Muscle of leg (tissue), 11 donors: Measurements from ENCODE around the gene TRANK1. TPM values are rescaled to one million over a fixed set of nuclear protein-coding genes. Genes with fewer than 3 reads are reported as not detected.
"Not testable (repeated sequence)": the region's sequence is repeated elsewhere in the genome, so short reads cannot be mapped to it uniquely, and the experiment has no call there.

Experiments
- DNase-seq: peaks from one replicate; pipeline ENCODE4 v3.0.0; 2013
- H3K27ac ChIP-seq: one replicate; pipeline ENCODE4 v1.5.1; 2013; ENCODE audit warnings: mild to moderate bottlenecking, low read length, control low read depth
- H3K27me3 ChIP-seq: one replicate; pipeline ENCODE4 v1.6.1; 2013; ENCODE audit warnings: low read length; ENCODE audit not compliant: control insufficient read depth, insufficient read depth
- H3K36me3 ChIP-seq: one replicate; pipeline ENCODE4 v1.6.1; 2013; ENCODE audit warnings: low read length; ENCODE audit not compliant: control insufficient read depth, insufficient read depth
- H3K4me1 ChIP-seq: one replicate; pipeline ENCODE4 v1.6.1; 2013; ENCODE audit warnings: low read length; ENCODE audit not compliant: control insufficient read depth, insufficient read depth
- H3K4me3 ChIP-seq: one replicate; pipeline ENCODE4 v1.5.1; 2013; ENCODE audit warnings: low read length, control low read depth
- H3K9me3 ChIP-seq: replicated peaks from 2 replicates; pipeline ENCODE4 v1.6.1; 2013; ENCODE audit warnings: low read depth, low read length; ENCODE audit not compliant: control insufficient read depth
- WGBS: methylation state at CpG from one replicate; pipeline ENCODE4 v1.1.5; 2013; ENCODE audit warnings: missing lambda C conversion rate; ENCODE audit not compliant: insufficient coverage; 5-methylcytosine and 5-hydroxymethylcytosine counted together
- polyA plus RNA-seq, 8 donors: library from polyadenylated mRNA; unstranded; fragments of 120-200 nt; gene quantifications; one replicate each; pipeline versions ENCODE4 v1.2.1 to v1.2.3, GENCODE V29; 2013; ENCODE audit warnings: inconsistent platforms in 1 of 8, low replicate concordance in 1 of 8; ENCODE audit not compliant: insufficient read length in 8 of 8, insufficient read depth in 1 of 8
- total RNA-seq: library from RNA; stranded (reverse); fragments of 120-200 nt; gene quantifications from one replicate; pipeline ENCODE4 v1.2.4, GENCODE V29; 2013

The TRANK1 gene
- total and polyA plus RNA-seq, 9 donors, result 3.7 to 6.2 (median 4.5) TPM

DNA sequence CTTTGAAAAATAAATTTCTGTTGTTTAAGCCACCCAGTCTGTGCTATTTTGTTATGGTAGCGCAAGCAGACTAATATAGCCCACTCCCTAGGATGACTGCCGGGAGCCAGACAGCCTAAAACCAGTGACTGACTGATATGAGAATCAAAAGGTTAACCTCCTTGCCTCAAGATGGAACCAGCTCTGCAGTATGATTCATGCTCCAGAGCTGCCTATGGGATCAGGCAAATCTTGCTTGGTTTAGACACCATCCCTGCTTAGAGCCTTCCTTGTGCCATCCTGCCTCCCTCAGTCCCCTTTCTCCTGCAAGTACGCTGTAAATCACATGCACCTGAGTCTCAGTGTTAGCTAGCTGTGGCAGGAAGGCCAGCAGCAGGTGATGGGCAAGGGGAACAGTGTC lies 39.3 kb downstream of the TRANK1 start:
- H3K4me1 ChIP-seq, result peaks cover 4% of the 10 kb centered on the region
- peaks cover 2% of the 10 kb centered on the region for H3K36me3 ChIP-seq
- H3K27me3 ChIP-seq, result no peaks in the 10 kb centered on the region
- no peak for DNase-seq
- no CpG with 5 or more reads among the region's 3 CpGs for WGBS
- H3K9me3 ChIP-seq, result no peaks in the 10 kb centered on the region
- no peak overlapping the region for H3K27ac ChIP-seq
- H3K4me3 ChIP-seq, result no peak overlapping the region

DNA sequence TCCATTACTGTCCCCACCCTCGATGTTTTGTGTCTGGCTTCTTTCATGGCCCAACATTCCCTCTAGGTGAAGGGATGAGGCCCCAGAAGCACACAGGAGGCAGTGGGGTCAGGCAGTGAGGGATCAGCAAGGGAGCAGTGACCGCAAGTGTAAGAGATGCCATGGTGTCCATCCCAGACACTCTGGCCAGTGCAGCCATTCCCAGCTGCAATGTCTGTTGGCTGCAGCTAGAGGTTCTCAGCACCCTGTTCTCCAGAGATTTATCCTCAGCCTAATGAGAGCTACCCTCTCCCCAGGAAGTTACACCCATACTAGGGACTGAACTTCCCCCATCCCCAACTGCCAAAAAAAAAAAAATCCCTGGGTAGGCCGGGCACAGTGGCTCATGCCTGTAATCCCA lies 40.2 kb downstream of the TRANK1 start:
- no peak for DNase-seq
- Histone ChIP-seq H3K27me3 (no peaks in the 10 kb centered on the region), H3K4me1 (peaks cover 4% of the 10 kb centered on the region), H3K4me3 (no peak overlapping the region), H3K27ac (no peak overlapping the region), H3K36me3 (peaks cover 5% of the 10 kb centered on the region), H3K9me3 (no peaks in the 10 kb centered on the region)
- 88% methylated on average over 1 of the region's 3 CpGs for WGBS

DNA sequence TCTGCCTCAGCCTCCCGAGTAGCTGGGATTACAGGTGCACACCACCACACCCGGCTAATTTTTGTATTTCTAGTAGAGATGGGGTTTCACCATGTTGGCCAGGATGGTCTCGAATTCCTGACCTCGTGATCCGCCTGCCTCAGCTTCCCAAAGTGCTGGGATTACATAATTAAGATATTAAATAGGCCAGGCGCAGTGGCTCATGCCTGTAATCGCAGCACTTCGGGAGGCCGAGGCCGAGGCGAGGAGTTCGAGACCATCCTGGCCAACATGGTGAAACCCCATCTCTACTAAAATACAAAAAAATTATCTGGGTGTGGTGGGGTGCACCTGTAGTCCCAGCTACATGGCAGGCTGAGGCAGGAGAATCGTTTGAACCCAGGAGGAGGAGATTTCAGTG lies 40.8 kb downstream of the TRANK1 start:
- H3K27ac ChIP-seq, H3K27me3 ChIP-seq, H3K4me3 ChIP-seq, DNase-seq, H3K4me1 ChIP-seq, H3K9me3 ChIP-seq, H3K36me3 ChIP-seq: not testable (repeated sequence)
- WGBS, result 83% methylated on average over 2 of the region's 13 CpGs

DNA sequence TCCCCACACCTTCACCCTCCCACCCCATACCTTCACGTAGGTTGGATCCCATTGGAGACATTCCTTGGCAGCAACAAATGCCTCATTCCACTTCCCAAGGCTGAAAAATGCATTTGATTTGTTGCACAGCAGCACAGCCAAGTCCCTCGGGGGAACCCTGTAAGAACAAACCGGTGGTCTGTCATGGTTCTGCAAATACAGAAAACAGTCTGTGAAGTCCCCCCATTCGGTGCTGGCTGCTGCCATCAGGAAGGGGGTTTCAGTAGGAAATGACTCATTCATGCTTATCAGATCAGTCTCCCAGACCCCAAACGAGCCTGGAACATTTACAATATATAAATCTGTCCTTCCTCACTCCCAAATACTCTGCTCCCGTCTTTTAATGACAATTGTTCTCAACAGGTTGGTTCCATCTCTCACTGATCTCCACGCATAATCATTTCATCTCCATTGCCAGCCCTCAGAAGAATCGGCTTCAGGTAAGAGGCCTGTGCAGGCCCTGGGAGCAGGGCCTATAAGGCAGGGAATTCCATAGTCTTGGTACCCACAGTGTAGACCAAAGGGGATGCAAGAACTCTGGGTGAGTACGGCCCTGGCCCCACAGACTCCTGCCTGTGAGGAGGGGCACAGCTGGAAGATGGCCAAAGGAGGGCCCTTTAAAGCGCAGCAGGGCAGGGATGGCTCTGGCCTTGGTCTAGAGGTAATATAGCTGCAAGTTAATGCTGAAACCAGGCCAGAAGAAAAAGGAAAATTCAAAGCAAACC lies 41.6 kb downstream of the TRANK1 start:
- H3K9me3 ChIP-seq, result no peaks in the 10 kb centered on the region
- H3K27me3 ChIP-seq, result no peaks in the 10 kb centered on the region
- no peak overlapping the region for H3K27ac ChIP-seq
- peaks cover 8% of the 10 kb centered on the region for H3K36me3 ChIP-seq
- peaks cover 2% of the 10 kb centered on the region for H3K4me1 ChIP-seq
- DNase-seq, result no peak
- 32% methylated on average over 6 of the region's 10 CpGs for WGBS
- H3K4me3 ChIP-seq, result no peak overlapping the region

DNA sequence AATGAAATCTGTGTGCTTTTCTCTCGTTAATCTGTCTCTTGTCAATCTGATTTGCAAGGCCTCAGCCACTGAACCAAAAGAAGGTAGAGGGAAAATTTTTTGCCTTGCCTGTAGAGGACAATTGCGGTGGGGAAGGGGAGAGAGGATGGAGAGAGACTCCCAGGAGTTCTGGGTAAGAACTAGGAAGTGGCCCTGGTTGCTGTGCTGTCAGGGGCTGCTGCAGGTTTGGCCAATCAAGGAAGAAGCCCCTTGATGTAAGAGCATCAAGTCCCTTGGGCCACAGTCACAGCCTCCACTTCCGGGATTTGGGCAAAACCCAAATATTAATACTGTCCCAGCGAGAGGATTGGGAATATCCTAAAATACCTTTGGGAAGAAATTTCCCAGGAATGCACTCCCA lies 43.3 kb downstream of the TRANK1 start:
- H3K9me3 ChIP-seq, result no peaks in the 10 kb centered on the region
- peaks cover 11% of the 10 kb centered on the region for H3K36me3 ChIP-seq
- no peaks in the 10 kb centered on the region for H3K27me3 ChIP-seq
- DNase-seq, result no peak
- peaks cover 2% of the 10 kb centered on the region for H3K4me1 ChIP-seq
- no peak overlapping the region for H3K27ac ChIP-seq
- 100% methylated on average over 2 of the region's 4 CpGs for WGBS
- no peak overlapping the region for H3K4me3 ChIP-seq

DNA sequence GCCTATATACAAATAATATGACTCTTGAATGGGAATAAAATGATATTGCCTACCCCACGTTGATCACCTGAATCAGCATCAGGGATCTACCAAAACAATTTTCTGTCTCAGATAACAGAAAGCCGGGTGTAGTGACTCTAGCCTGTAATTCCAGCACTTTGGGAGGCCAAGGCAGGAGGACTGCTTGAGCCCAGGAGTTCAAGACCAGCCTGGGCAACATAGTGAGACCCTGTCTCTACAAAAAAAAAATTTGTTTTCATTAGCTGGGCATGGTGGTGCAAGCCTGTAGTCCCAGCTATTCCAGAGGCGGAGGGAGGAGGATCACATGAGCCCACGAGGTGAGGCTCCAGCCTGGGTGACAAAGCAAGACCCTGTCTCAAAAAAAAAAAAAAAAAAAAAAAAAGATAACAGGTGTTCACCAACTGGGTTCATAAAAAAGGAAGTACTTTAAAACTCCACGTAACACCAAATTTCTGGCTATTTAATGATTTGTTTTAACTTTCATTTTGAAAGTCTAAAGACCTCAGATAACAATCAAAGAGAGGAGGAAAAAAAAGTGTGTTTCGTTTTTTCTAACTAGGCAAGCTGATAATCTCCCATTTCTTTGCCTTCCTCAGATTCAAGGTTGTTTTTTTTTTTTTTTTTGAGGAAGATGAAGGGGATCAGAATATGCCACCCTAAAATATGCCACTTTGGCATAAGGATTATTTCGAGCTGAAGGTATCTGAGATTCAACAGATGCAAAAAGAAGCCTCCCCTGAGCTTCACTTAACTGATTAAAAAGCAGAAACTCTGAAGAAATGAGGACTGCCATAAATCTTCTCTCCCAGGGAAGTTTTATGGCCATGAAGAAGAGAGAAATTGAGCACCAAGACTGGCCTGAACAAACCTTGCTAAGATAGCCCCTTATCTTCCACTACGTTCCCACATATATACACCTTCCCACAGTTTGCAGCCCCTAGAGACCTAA lies 44.1 kb downstream of the TRANK1 start:
- H3K27me3 ChIP-seq, result no peaks in the 10 kb centered on the region

DNA sequence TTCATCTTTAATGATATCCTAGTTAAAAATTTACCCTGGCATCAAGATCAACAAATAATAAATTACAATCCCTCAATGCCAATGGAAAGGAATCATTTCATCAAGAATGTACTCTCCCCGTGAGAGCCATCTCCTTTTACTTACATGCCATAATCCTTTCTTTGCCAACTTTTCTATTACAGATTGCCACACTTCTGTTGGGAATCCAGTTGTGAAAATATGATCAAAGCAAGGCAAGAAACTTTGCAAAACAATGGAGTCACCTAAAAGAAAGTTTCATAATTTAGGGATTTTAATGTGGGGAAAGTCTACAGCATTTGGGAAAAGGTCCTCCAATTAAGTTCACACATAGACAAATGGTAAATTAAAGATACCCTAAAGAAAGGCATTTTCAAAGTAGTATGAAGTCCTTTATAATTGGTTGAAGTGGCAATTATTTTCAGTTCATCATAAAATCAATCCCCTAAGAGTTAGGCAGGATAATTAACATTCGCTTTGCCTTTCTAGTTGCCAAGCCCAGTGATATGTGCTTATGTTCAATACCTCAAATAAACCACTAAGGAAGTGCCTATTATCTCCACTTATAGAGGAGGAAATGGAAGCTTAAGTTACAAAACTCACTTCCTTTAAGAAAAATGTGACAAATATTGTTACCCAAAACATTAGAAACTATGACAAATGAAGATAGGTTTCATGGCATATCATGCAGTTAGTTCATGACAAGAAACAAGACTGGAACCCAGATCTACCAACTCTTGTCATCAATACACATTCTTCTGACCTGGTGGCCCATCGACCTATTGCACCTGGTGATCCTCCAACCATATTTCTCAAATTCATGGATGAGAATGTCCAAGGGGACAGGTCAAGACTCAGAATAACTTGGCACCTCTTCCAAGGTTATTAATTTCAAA lies 49.1 kb downstream of the TRANK1 start:
- H3K27ac ChIP-seq, result no peak overlapping the region
- no peaks in the 10 kb centered on the region for H3K27me3 ChIP-seq
- no peaks in the 10 kb centered on the region for H3K9me3 ChIP-seq
- no peak overlapping the region for H3K4me3 ChIP-seq
- DNase-seq, result no peak
- H3K4me1 ChIP-seq, result peaks cover 6% of the 10 kb centered on the region
- H3K36me3 ChIP-seq, result peaks cover 14% of the 10 kb centered on the region
- 60% methylated on average over 1 of the region's 3 CpGs for WGBS

More for the DNA sequence above, 44.1 kb downstream of the TRANK1 start:
- WGBS, result 92% methylated on average over 2 of the region's 8 CpGs
- Histone ChIP-seq H3K36me3 (peaks cover 11% of the 10 kb centered on the region), H3K4me1 (peaks cover 2% of the 10 kb centered on the region), H3K27ac (no peak overlapping the region), H3K4me3 (no peak overlapping the region), H3K9me3 (no peaks in the 10 kb centered on the region)
- no peak for DNase-seq

DNA sequence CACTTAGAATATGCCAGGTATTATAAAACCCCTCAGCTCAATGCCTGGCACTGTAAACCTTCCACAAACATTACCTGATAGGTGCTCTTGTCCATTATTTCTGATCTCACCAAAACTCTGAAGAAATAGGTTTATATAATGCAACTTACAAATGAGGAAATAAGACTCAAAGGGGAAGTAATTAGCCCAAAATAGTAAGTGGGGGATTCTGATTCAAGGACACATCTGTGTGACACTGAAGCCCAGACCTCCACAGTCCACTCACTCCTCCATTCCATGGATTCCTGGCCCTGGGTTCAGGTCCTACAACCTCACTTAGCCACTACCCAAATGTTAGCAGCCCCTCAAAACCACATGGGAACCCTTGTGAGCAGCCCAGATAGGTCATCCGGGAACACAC lies 49.9 kb downstream of the TRANK1 start:
- Histone ChIP-seq H3K4me3 (no peak overlapping the region), H3K27me3 (no peaks in the 10 kb centered on the region), H3K36me3 (peaks cover 17% of the 10 kb centered on the region), H3K9me3 (no peaks in the 10 kb centered on the region), H3K4me1 (peaks cover 8% of the 10 kb centered on the region), H3K27ac (no peak overlapping the region)
- no CpG with 5 or more reads among the region's 1 CpG for WGBS
- DNase-seq, result no peak

DNA sequence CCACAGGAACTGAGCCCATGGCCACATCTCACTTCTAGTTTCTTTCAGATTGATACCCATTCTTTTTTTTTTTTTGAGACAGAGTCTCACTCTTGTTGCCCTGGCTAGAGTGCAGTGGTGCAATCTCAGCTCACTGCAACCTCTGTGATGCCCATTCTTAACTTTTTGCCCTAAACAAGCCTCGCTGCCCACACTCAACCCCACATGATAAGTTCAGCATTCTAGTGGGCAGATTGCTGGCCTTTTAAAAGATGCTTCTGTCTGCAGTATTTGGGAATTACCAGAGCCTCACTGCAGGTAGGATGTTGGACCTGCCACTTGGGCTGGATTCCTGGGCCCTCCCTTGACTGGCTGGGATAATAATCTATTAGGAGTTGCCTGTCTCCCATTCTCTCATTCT lies 51.0 kb downstream of the TRANK1 start:
- H3K27ac ChIP-seq, result no peak overlapping the region
- WGBS, result 100% methylated on average over 1 of the region's 1 CpG

More for the DNA sequence above, 51.0 kb downstream of the TRANK1 start:
- Histone ChIP-seq H3K9me3 (no peaks in the 10 kb centered on the region), H3K4me1 (peaks cover 8% of the 10 kb centered on the region), H3K36me3 (peaks cover 12% of the 10 kb centered on the region), H3K27me3 (no peaks in the 10 kb centered on the region), H3K4me3 (no peak overlapping the region)
- no peak for DNase-seq
